DND-41 (cell line): ENCODE results near the gene HLCS.

Source experiments
- CTCF ChIP-seq: IDR thresholded peaks from 2 replicates; pipeline ENCODE4 v1.5.1; 2012; ENCODE audit warnings: borderline replicate concordance, low read length, moderate library complexity, mild to moderate bottlenecking; ENCODE audit not compliant: poor library complexity, severe bottlenecking; ENCODE audit errors: extremely low read depth
- EZH2 ChIP-seq: IDR thresholded peaks from 3 replicates; pipeline ENCODE4 v1.6.1; 2012; ENCODE audit warnings: borderline replicate concordance, low read depth, mild to moderate bottlenecking, moderate library complexity, low read length, inconsistent platforms; ENCODE audit not compliant: severe bottlenecking

- TF ChIP-seq CTCF: no peak
- TF ChIP-seq EZH2: no peak
These were observed 109.8 kb downstream of the HLCS start for GRCh38 chr21:36856643-36857042.
